NCI-H82 treated with DMSO at 0.1 percent for 48 hours (cell line): ENCODE data around the gene VEGFB.

Source experiments
- DNase-seq: peaks from one replicate; lab custom pipeline; 2025; ENCODE audit not compliant: unreplicated experiment; lab: John Stamatoyannopoulos, UW

The VEGFB gene

GRCh38 chr11:64230171-64230984, 4.0 kb upstream of the VEGFB start, which contains the start of gene DNAJC4:
TSS of gene DNAJC4 (plus strand) at chr11:64230548. CDS start at chr11:64230855, 307 bp downstream.
- peak; percentile 76 for DNase-seq

GRCh38 chr11:64230985-64231365, 3.4 kb upstream of the VEGFB start:
- no peak for DNase-seq

- DNase-seq: no peak
Measured at GRCh38 chr11:64231546-64231945, 2.8 kb upstream of the VEGFB start.

GRCh38 chr11:64232182-64232966, 2.0 kb upstream of the VEGFB start:
- DNase-seq: no peak

- no peak for DNase-seq
Measured at GRCh38 chr11:64232967-64233315, 1.4 kb upstream of the VEGFB start.

- no peak for DNase-seq
Measured at GRCh38 chr11:64234647-64235379, 429 bp downstream of the VEGFB start.

GRCh38 chr11:64235437-64236161, 1.2 kb downstream of the VEGFB start:
- no peak for DNase-seq

- no peak for DNase-seq
Measured at GRCh38 chr11:64237484-64237951, 3.1 kb downstream of the VEGFB start.

- no peak for DNase-seq
Measured at GRCh38 chr11:64238076-64238475, 3.7 kb downstream of the VEGFB start.

GRCh38 chr11:64238999-64239398, 4.6 kb downstream of the VEGFB start:
- DNase-seq: no peak

GRCh38 chr11:64239662-64240434, 5.5 kb downstream of the VEGFB start:
- no peak for DNase-seq

- peak; percentile 71 for DNase-seq
Measured at GRCh38 chr11:64240435-64241240, 6.3 kb downstream of the VEGFB start, which contains the start of gene FKBP2. TSS of gene FKBP2 (plus strand) at chr11:64241095. CDS start at chr11:64242388, 1,293 bp downstream.

GRCh38 chr11:64241241-64241490, 6.8 kb downstream of the VEGFB start:
- peak; percentile 93 for DNase-seq

GRCh38 chr11:64241491-64242374, 7.3 kb downstream of the VEGFB start:
- DNase-seq: no peak

- no peak for DNase-seq
Measured at GRCh38 chr11:64243236-64243854, 9.0 kb downstream of the VEGFB start.

GRCh38 chr11:64244107-64244506, 9.7 kb downstream of the VEGFB start:
- no peak for DNase-seq

GRCh38 chr11:64244966-64245365, 10.6 kb downstream of the VEGFB start:
- DNase-seq: no peak

- DNase-seq: no peak
Measured at GRCh38 chr11:64245401-64245796, 11.0 kb downstream of the VEGFB start.
